Breast epithelium (tissue), 4 donors: Measurements from ENCODE around the gene IL2. TPM values are rescaled to one million over a fixed set of nuclear protein-coding genes. Genes with fewer than 3 reads are reported as not detected.

Experiments
- DNase-seq, 2 donors: peaks; one replicate each; pipeline ENCODE4 v3.0.0-alpha.2; 2019; ENCODE audit warnings: low spot score in 2 of 2
- H3K27ac ChIP-seq, 2 donors: fragments of 200-600 bp; sonication (generic) in 1 of 2; one replicate each; pipeline ENCODE4 v1.5.1; 2016 to 2019; ENCODE audit warnings: mild to moderate bottlenecking in 1 of 2
- H3K27me3 ChIP-seq, 2 donors: fragments of 200-600 bp; sonication (generic) in 1 of 2; one replicate each; pipeline versions ENCODE4 v1.5.1 to v1.6.0; 2017 to 2019; ENCODE audit warnings: control low read depth in 1 of 2, mild to moderate bottlenecking in 1 of 2
- H3K36me3 ChIP-seq: fragments of 200-600 bp; one replicate; pipeline ENCODE4 v1.5.1; 2019
- H3K4me1 ChIP-seq, 2 donors: fragments of 200-600 bp; sonication (generic); one replicate each; pipeline ENCODE4 v1.5.1; 2016 to 2019; ENCODE audit warnings: control low read depth in 1 of 2
- H3K4me3 ChIP-seq, 3 donors: fragments of 200-600 bp; sonication (generic); 1 replicate in 2 of 3; 2 replicates in 1 of 3; pipeline ENCODE4 v1.5.1; 2016 to 2019; ENCODE audit warnings: mild to moderate bottlenecking in 3 of 3, moderate library complexity in 2 of 3
- H3K9me3 ChIP-seq, 2 donors: fragments of 200-600 bp; sonication (generic) in 1 of 2; one replicate each; pipeline ENCODE4 v1.5.1; 2016 to 2019; ENCODE audit warnings: control low read depth in 1 of 2
- CTCF ChIP-seq, 3 donors: fragments of 450-650 bp; IDR thresholded peaks; one replicate each; pipeline ENCODE4 v1.5.1; 2016 to 2017; ENCODE audit warnings: antibody characterized with exemption in 3 of 3, mild to moderate bottlenecking in 3 of 3, moderate library complexity in 3 of 3
- POLR2A ChIP-seq: fragments of 450-650 bp; IDR thresholded peaks from one replicate; pipeline ENCODE4 v1.6.1; 2016; ENCODE audit warnings: antibody characterized with exemption, mild to moderate bottlenecking, moderate library complexity
- POLR2AphosphoS5 ChIP-seq, 3 donors: sonication (generic); formaldehyde crosslinking; IDR thresholded peaks; one replicate each; pipeline ENCODE4 v1.6.1; 2017; ENCODE audit warnings: antibody characterized with exemption in 3 of 3
- intact Hi-C: fragments of 100-400 bp; cut with DNase I; formaldehyde crosslinking; loops from one replicate; pipeline ENCODE4 v1.15.1; 2023; ENCODE audit warnings: low total_unique reads
- total RNA-seq, 3 donors: library from RNA; depleted of rRNA; stranded (reverse); fragments of >200 nt; gene quantifications; one replicate each; pipeline ENCODE4 v1.1.0, GENCODE V29; 2016

The IL2 gene
- total RNA-seq, 3 donors from 2014 or later = 0.48 TPM; not detected in 2

- Histone ChIP-seq H3K4me1 (no peaks in the 10 kb centered on the region), H3K4me3 (no peak overlapping the region), H3K9me3 (no peaks in the 10 kb centered on the region), H3K36me3 (no peaks in the 10 kb centered on the region), H3K27ac (no peak overlapping the region), H3K27me3 (no peaks in the 10 kb centered on the region)
- intact Hi-C loops = loop anchor here (5.0 kb wide), 1 partner anchor 515 kb away; no protein-coding TSS in a partner anchor
- no peak for DNase-seq
- no peak for TF ChIP-seq CTCF (IDR thresholded peaks at IDR 0.05)
- no peak for TF ChIP-seq POLR2AphosphoS5 (IDR thresholded peaks at IDR 0.05)
Measured at GRCh38 chr4:122481766-122482405, 25.4 kb upstream of the IL2 start.

- intact Hi-C loops = loop anchor here (5.0 kb wide), 1 partner anchor 514 kb away; no protein-coding TSS in a partner anchor
- no peaks in the 10 kb centered on the region for H3K9me3 ChIP-seq
- TF ChIP-seq CTCF (IDR thresholded peaks at IDR 0.05) (no peak), POLR2A (no peak), POLR2AphosphoS5 (IDR thresholded peaks at IDR 0.05) (no peak)
- H3K36me3 ChIP-seq = no peaks in the 10 kb centered on the region
- H3K4me3 ChIP-seq = no peak overlapping the region
- no peak overlapping the region for H3K27ac ChIP-seq
- H3K4me1 ChIP-seq = no peaks in the 10 kb centered on the region
- no peaks in the 10 kb centered on the region for H3K27me3 ChIP-seq
- no peak for DNase-seq
Measured at GRCh38 chr4:122480655-122481487, 24.3 kb upstream of the IL2 start.

GRCh38 chr4:122479935-122480416 is 23.5 kb upstream of the IL2 start:
- peaks cover 0 to 4% of the 10 kb centered on the region in 2 donors for H3K9me3 ChIP-seq
- H3K36me3 ChIP-seq = no peaks in the 10 kb centered on the region
- intact Hi-C loops = loop anchor here (5.0 kb wide), 1 partner anchor 513 kb away; no protein-coding TSS in a partner anchor
- no peaks in the 10 kb centered on the region for H3K4me1 ChIP-seq
- no peak for TF ChIP-seq POLR2A
- no peak for TF ChIP-seq POLR2AphosphoS5 (IDR thresholded peaks at IDR 0.05)
- no peak for TF ChIP-seq CTCF (IDR thresholded peaks at IDR 0.05)
- DNase-seq = no peak
- H3K27me3 ChIP-seq = no peaks in the 10 kb centered on the region
- H3K4me3 ChIP-seq = no peak overlapping the region
- no peak overlapping the region for H3K27ac ChIP-seq

GRCh38 chr4:122476745-122477144 is 20.2 kb upstream of the IL2 start:
- intact Hi-C loops = no loop called here
- TF ChIP-seq CTCF (IDR thresholded peaks at IDR 0.05) = no peak
- TF ChIP-seq POLR2A = no peak
- TF ChIP-seq POLR2AphosphoS5 (IDR thresholded peaks at IDR 0.05) = no peak

GRCh38 chr4:122476126-122476525 is 19.6 kb upstream of the IL2 start:
- DNase-seq = no peak
- H3K27ac ChIP-seq = no peak overlapping the region
- H3K36me3 ChIP-seq = no peaks in the 10 kb centered on the region
- H3K4me1 ChIP-seq = no peaks in the 10 kb centered on the region
- no peaks in the 10 kb centered on the region for H3K27me3 ChIP-seq
- TF ChIP-seq CTCF (IDR thresholded peaks at IDR 0.05) = no peak
- TF ChIP-seq POLR2A = no peak
- TF ChIP-seq POLR2AphosphoS5 (IDR thresholded peaks at IDR 0.05) = no peak
- H3K4me3 ChIP-seq = no peak overlapping the region
- intact Hi-C loops = no loop called here
- H3K9me3 ChIP-seq = peaks cover 0 to 14% of the 10 kb centered on the region in 2 donors

More at GRCh38 chr4:122476745-122477144, 20.2 kb upstream of the IL2 start:
- Histone ChIP-seq H3K4me1 (no peaks in the 10 kb centered on the region), H3K27me3 (no peaks in the 10 kb centered on the region), H3K4me3 (no peak overlapping the region), H3K27ac (no peak overlapping the region), H3K9me3 (peaks cover 0 to 14% of the 10 kb centered on the region in 2 donors), H3K36me3 (no peaks in the 10 kb centered on the region)
- DNase-seq = no peak
